Activated T-helper 1 cell treated with anti-CD3 and anti-CD28 coated beads, Interleukin-2, amount 50 U/mL, for 16 hours (primary cell): Measurements from ENCODE around the gene SNX9.
"Not testable (repeated sequence)": the region's sequence is repeated elsewhere in the genome, so short reads cannot be mapped to it uniquely, and the experiment has no call there.

Experiments used
- DNase-seq, 2 donors: peaks; one replicate each; pipeline ENCODE4 v3.0.0-alpha.2; 2020; ENCODE audit warnings: low read depth in 1 of 2, low spot score in 1 of 2

Gene SNX9

GRCh38 chr6:157880534-157880933 is 57.5 kb downstream of the SNX9 start:
- no peak for DNase-seq

- no peak for DNase-seq
Observed at GRCh38 chr6:157881342-157881741, 58.3 kb downstream of the SNX9 start.

- no peak for DNase-seq
Observed at GRCh38 chr6:157884756-157885155, 61.7 kb downstream of the SNX9 start.

GRCh38 chr6:157885211-157885788 is 62.3 kb downstream of the SNX9 start:
- no peak for DNase-seq

- DNase-seq = no peak
Observed at GRCh38 chr6:157885876-157886275, 62.8 kb downstream of the SNX9 start.

GRCh38 chr6:157887892-157888291 is 64.8 kb downstream of the SNX9 start:
- no peak for DNase-seq

- no peak for DNase-seq
Observed at GRCh38 chr6:157891544-157892362, 68.7 kb downstream of the SNX9 start.

GRCh38 chr6:157892363-157892877 is 69.4 kb downstream of the SNX9 start:
- no peak for DNase-seq

GRCh38 chr6:157893238-157893637 is 70.2 kb downstream of the SNX9 start:
- DNase-seq = no peak

GRCh38 chr6:157895585-157895984 is 72.5 kb downstream of the SNX9 start:
- no peak for DNase-seq

GRCh38 chr6:157896932-157897331 is 73.9 kb downstream of the SNX9 start:
- DNase-seq = no peak

GRCh38 chr6:157898169-157898568 is 75.1 kb downstream of the SNX9 start:
- no peak for DNase-seq

GRCh38 chr6:157898640-157899039 is 75.6 kb downstream of the SNX9 start:
- no peak for DNase-seq

- DNase-seq = not testable (repeated sequence)
Observed at GRCh38 chr6:157900262-157900661, 77.2 kb downstream of the SNX9 start.

- not testable (repeated sequence) for DNase-seq
Observed at GRCh38 chr6:157900751-157901150, 77.7 kb downstream of the SNX9 start.

- no peak for DNase-seq
Observed at GRCh38 chr6:157904999-157905398, 82.0 kb downstream of the SNX9 start.

GRCh38 chr6:157905590-157906342 is 82.7 kb downstream of the SNX9 start:
- no peak for DNase-seq

GRCh38 chr6:157906537-157907061 is 83.6 kb downstream of the SNX9 start:
- no peak for DNase-seq

- DNase-seq = no peak
Observed at GRCh38 chr6:157907651-157908050, 84.6 kb downstream of the SNX9 start.

- DNase-seq = no peak
Observed at GRCh38 chr6:157908369-157909281, 85.6 kb downstream of the SNX9 start.

- DNase-seq = no peak
Observed at GRCh38 chr6:157909282-157909664, 86.2 kb downstream of the SNX9 start.
